ENCODE results near the gene LNPEP.

Gene LNPEP

DNA sequence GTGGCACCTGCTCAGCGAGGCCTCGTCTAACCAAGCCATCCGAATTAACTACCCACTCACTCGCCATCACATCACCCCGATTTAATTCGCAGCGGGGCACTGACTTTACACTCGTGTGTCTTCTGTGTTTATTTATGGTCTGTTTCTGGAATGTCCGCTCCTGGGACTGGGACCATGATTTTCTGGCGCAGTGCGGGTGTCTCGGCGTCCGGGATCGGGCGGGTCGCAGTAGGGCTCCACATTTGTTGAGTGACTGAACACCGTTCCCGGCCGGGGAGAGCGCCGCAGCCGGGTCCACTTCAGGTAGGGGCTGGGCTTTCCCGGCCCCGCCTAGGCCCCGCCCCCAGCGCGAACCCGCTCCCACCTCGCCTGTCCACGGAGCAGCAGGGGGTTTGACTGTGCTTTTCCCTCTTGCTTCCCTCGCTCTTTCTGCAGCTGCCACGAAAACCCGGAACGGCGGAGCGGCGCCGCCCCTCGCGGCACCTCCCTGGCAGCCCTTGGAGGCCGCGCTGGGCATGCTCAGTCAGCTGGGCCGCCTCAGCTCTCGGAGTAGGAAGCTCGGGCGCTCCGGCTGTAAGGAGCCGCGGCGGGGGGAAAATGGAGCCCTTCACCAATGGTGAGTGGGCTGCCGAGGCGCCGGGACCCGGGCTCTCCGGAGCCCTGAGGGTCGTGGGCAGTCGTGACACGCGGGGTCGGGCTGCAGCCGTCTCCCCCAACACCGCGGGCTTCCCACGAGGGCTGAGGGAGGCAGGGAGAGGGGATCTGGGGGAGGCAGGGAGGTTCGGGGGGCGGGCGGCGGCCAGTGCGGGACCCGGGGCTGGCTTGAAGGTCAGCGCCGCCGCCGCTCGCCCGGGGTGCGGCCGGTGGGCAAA, at the start of gene LNPEP:
TSS of gene LNPEP (plus strand) at position 522 of the 872 bp plus-strand sequence. CDS start at position 598, 76 bp downstream.
- peak; percentile 88 for DNase-seq (ENCODE audit: low read depth, low spot score)

DNA sequence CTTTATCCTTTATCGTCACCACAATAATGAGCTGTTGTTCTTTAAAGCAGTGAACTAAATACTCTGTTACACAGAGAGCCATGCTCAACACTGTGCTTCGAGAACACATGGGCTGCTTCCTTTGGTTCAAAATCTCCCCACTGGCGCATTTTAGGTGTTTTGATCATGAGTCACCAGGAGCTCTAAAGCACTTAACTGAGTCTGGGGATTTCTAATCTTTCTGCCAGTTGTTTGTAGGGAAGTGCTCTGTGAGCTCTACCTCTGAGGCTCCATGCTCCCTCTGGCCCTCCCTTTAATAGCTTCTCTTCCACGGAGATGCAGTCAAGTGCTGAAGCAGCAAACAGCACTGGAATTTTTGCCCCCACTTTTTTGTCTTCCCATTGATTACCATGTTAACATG, 42.5 kb upstream of the LNPEP start:
- no peak for DNase-seq (ENCODE audit: low read depth, low spot score)

DNA sequence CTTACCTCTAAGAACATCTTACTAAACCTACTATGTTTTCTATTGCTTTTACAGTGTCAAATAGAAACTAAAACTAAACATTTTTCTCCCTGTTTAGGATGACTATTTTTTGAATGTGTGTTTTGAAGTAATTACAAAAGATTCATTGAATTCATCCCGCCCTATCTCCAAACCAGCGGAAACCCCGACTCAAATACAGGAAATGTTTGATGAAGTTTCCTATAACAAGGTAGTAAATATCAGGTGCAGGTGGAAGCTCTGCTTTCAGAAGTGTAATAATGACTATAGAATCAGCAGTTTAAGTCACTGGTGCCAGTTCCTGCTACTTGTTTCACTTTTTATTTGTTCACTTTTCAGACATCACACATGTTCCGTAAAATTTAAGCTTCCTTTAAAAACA, 39.6 kb upstream of the LNPEP start:
- no peak for DNase-seq (ENCODE audit: low read depth, low spot score)

DNA sequence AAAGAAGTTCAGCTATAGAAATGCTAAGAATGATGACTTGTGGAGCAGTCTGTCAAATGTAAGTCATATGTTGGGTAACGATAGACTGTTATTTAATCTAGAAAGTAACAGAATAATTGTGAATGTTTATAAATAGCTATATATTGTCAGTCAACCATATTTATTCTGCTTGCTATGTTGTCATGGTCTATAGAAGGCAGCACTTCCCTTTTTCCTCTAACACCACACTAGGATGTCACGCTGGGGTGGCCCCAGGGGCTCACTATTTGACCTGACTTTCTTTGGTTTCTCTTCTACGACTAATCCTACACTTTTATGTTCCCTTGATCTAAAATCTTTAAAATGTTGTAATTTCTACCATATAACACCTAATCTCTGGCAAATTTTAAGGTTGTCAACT, 39.1 kb upstream of the LNPEP start:
- DNase-seq (ENCODE audit: low read depth, low spot score), result no peak

DNA sequence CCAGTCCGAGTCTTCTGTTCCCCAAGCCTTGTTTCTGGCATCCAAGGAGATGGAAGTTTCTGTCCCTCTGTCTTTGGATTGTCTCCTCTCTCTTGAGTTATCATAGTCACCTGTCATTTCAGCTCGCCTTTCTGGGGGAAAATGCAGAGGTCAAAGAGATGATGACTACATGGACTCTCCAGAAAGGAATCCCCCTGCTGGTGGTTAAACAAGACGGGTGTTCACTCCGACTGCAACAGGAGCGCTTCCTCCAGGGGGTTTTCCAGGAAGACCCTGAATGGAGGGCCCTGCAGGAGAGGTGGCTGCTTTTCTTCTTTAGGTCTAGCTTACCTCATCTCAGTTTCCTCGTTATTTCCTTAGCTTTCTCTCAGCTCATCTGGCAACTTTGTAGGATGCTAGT, 34.5 kb upstream of the LNPEP start:
- DNase-seq (ENCODE audit: low read depth, low spot score), result no peak

DNA sequence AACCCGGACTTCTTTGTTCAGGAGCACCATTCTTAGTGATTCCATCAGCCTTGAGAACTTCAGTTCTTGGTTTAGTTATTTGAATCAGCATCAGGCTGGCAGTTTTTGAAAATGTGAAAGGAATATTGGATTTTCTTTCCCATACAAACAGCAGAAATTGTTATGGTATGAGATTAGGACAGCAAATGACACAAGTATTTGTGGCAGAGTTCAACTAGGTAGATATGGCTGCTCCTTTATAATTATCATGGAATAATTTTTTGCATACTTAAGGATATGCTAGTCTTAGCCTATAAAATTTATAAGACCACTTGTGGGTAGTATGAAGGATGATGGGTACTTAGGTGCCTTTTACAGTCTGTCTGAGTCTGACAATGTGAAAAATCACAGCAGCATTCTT, 34.0 kb upstream of the LNPEP start:
- no peak for DNase-seq (ENCODE audit: low read depth, low spot score)

DNA sequence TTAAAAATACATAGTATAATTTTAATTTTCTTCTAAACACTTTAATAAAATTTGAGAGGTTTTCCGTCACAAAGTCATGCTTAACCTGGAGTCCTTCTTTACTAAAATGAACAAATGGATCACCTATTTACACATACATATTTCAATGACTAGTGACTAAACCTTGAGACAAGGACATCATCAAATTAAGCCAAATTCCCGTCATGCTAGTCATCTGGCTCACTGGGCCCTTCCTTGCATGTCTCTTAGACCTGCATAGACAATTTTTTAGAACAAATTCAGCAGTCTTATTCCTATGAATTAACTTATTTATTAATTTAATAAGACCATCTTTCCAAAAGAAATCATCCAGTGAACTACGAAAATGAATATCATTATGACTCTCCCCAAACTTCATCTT, 33.0 kb upstream of the LNPEP start:
- no peak for DNase-seq (ENCODE audit: low read depth, low spot score)

DNA sequence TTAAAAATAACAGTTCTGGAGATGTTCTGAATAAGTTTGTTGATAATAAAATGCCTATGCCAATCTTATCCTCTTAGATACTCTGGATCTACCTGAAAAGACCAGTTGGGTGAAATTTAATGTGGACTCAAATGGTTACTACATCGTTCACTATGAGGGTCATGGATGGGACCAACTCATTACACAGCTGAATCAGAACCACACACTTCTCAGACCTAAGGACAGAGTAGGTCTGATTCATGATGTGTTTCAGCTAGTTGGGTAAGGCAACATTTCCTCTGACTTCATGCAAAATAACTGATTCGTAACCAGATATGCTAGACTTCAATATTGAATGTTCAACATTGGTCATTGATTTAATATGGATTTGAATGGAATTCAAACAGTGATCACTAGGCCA, 32.6 kb upstream of the LNPEP start:
- DNase-seq (ENCODE audit: low read depth, low spot score), result no peak

DNA sequence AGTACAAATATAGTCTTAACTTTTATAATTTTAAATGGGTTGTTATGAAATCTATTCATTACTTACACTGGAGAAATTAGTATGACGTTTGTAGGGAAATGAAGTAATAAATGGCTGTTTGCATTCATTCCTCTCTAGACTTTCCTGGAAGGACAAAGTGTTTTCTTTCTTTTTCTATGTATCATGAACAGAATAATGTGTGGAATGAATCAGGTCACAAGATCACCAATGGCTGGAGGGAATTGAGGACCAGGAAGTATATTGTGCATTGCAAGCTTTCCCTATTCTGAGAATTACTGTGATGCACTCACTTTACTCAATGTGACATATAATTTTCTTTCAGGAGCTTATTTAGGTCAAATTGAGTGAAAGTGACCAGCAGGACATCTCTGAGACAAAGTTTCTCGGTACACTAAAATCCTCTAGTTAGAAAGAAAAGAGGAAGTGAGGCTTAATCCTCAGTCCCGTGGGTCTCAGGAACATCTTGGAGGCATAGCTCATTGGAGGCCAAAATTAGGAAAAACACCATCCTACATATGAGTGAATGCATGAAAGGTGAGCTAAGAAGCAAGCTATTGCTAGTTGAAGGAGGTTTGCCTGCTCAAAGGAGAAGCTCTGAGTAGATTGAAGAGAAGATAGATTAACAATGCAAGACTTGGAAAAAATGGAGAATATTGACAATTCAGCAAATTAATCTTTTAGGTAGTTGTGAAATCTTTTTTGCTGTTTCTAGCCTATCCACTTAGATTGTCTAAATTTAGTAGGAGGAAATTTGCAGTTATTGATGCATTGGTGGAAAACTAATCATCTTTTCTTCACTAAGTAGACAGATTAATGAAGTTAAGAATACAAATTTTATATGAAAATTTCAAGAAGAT, 31.6 kb upstream of the LNPEP start:
- DNase-seq (ENCODE audit: low read depth, low spot score), result no peak

DNA sequence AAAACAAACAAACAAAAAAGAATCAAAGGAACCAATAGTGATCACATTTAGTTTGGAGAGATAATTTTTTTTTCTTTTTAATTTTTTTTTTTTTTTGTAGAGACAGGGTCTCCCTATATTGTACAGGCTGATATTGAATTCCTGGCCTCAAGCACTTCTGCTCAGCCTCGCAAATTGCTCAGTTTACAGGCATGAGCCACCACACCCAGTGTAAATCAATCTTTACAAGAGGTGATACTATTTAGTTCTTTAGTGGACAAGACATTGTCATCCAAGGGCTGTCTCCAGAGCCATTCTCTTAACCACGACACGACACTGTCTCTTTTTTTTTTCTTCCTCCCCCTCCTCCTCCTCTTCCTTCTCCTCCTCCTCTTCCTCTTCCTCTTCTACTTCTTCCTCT, 30.0 kb upstream of the LNPEP start:
- no peak for DNase-seq (ENCODE audit: low read depth, low spot score)

DNA sequence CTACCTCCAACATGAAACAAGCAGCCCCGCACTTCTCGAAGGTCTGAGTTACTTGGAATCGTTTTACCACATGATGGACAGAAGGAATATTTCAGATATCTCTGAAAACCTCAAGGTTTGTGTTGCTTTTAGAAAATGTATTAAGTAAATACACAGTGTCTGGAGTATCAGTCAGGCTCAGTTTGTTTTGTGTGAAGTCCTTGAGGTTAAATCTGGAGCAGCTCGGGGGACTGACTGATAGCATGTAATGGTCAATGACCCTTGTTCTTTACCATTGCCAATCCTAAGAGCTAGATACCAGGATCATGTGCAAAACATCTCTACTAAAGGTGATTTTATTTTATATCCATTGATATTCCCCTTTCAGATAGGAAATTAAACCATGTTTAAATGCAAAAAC, 26.9 kb upstream of the LNPEP start:
- no peak for DNase-seq (ENCODE audit: low read depth, low spot score)

DNA sequence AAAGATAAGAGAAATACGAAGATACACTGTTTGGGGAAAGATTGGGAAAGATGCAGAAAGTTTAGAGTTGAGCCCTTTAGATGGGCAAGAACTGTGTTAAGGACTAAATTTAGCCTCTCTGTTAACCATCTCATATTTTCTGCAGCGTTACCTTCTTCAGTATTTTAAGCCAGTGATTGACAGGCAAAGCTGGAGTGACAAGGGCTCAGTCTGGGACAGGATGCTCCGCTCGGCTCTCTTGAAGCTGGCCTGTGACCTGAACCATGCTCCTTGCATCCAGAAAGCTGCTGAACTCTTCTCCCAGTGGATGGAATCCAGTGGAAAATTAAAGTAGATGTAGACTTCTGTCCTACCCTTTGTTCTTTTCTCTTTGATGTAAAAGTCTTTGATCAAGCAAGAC, 26.4 kb upstream of the LNPEP start:
- no peak for DNase-seq (ENCODE audit: low read depth, low spot score)

DNA sequence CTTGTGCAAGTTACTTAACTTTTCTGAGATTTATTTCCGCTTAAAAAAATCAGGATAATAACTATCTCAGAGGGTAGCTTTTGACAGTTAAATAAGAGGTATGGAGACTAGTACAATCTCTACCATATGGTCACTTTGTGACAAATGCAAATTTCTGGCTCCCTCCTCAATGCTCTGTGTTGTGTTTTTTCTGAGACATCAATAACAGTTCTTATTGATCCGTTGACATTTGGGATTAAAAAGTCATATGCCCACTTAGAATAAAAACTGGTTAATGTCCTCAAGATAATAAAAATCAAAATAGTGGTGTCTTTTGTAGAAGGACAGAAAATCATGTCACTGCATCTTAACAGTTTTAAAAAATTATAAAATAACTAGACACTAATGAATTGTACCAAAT, 24.7 kb upstream of the LNPEP start:
- DNase-seq (ENCODE audit: low read depth, low spot score), result no peak

DNA sequence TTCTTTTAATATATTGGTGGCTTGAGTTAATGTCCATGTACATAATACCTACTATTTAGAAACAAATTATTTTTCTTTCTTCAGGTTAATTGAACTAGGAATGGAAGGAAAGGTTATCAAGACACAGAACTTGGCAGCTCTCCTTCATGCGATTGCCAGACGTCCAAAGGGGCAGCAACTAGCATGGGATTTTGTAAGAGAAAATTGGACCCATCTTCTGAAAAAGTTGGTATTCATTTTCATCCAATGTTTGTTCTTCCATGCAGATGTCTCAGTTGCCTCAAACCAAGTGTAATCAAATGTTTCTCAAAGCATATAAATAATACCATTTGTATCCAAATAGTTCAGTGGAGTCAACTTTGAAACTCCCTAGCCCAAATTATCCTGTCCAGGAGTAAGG, 22.6 kb upstream of the LNPEP start:
- no peak for DNase-seq (ENCODE audit: low read depth, low spot score)

DNA sequence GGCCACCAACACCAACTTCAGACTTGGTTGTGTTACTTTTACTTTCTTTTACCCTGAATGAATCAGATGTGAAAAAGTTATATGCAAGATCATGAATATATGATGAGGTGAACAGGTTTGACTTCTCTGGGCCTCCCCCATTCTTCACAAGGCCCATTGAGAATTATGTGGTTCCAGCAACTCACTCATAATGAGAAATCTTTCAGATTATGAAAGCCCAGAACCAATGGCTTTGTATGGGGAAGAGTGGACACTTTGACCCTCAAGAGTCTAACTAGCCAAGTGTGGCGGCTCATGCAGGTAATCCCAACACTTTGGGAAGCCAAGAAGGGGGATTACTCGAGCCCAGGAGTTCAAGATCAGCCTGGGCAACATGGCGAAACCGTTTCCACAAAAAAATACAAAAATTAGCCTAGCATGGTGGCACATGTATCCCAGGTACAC, 16.1 kb upstream of the LNPEP start:
- no peak for DNase-seq (ENCODE audit: low read depth, low spot score)

DNA sequence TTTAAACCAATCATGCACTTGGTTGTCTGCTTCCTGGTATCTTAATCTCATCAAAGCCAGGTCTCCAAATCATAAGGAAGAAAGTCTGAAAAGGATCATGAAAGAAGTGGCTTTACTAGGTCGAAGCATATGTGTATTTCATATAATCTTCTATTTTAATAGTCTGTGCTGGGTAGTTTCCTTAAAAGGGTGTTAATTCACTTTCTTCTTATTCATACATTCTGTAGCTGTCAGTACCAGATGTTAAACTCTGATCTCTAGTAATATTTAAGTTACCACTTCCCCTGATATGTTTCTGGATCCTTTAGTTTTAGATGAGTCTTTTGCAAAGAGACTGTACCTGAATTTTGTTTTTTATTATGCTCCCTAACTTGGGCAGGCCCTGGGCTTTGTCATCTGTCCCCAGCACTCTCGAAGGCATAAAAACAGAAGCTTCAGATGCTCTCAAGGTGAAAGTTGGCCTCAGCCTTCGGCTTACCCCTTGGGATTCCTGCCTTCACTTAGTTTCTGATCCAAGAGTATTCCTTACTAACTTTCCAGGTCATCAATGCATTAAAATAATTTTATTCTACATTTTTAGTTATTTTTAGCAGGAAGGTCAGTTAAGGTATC, 15.0 kb upstream of the LNPEP start:
- DNase-seq (ENCODE audit: low read depth, low spot score), result no peak

DNA sequence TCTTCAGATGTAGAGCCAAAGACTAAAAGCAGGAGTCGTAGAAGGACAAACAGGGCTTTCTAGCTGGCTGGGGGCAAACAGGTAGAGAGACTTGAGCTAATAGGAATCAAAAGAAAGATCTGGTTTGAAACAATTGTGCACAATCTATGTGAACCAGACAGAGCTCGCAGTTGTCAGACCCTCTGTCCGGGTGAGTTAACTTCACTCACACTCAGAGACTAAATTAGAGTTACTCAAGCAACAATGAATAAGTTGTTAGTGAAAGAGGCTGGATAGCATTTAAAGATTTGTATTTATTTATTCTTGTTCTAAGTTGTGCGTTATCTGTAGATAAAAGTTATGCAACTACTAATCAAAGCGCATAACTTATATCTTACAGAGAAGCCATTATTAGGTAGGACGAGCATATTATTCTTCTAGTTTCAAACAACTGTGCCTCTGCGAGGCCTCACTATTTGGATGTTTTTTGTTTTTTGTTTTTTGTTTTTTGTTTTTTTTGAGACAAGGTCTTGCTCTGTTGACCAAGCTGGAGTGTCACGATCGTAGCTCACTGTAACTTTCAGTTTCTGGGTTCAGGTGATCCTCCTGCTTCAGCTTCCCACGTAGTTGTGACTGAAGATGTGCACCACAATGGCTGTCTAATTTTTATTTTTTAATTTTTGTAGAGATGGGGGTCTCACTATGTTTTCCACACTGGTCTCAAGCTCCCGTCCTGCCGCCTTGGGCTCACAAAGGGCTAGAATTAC, 13.2 kb upstream of the LNPEP start:
- no peak for DNase-seq (ENCODE audit: low read depth, low spot score)

DNA sequence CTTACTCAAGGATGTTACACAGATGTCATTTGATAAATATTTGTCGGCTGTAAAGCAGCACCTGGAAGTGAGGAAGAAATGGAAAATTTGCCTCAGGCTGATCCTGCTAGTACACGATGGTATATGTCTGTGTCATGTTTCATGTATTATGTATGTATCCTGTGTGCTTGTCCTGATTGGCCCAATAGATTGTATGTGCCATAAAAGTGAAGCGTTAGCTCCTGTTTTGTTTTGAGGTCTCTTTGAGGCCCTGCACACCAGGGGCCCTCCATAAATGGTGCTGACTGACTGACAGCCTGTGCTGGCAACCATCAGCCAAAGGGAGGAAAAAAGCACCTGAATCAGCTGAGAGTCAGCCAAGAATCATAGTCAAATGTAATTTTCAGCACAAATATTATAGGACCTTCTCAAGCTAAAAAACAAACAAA, 11.8 kb upstream of the LNPEP start:
- DNase-seq (ENCODE audit: low read depth, low spot score), result no peak

DNA sequence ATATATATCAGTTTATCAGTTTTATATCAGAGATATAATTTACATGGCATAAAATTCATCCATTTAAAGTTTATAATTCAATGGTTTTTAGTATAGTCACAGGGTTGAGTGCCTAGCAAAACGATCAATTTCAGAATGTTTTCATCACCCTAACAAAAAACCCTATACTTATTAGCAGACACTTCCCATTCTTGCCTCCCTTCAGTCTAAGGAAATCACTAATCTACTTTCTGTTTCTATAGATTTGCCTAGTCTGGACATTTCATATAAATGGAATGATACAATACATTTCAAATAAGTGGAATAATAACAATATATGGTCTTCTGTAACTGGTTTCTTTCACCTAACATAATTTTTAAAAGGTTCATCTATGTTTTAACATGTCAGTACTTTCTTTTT, 9.6 kb upstream of the LNPEP start:
- no peak for DNase-seq (ENCODE audit: low read depth, low spot score)

DNA sequence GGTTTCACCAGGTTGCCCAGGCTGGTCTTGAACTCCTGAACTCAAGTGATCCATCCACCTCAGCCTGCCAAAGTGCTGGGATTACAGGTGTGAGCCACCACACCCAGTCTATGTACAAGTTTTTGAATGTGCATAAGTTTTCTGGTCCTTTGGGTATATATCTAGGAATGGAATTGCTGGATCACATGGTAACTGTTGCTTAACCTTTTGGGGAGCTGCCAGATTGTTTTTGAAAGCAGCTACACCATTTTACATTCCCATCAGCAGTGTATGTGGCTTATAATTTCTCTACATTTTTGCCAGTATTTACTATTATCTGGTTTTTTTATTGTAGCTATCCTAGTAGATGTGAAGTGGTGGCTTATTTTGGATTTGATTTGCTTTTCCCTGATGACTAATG, 8.9 kb upstream of the LNPEP start:
- no peak for DNase-seq (ENCODE audit: low read depth, low spot score)

DNA sequence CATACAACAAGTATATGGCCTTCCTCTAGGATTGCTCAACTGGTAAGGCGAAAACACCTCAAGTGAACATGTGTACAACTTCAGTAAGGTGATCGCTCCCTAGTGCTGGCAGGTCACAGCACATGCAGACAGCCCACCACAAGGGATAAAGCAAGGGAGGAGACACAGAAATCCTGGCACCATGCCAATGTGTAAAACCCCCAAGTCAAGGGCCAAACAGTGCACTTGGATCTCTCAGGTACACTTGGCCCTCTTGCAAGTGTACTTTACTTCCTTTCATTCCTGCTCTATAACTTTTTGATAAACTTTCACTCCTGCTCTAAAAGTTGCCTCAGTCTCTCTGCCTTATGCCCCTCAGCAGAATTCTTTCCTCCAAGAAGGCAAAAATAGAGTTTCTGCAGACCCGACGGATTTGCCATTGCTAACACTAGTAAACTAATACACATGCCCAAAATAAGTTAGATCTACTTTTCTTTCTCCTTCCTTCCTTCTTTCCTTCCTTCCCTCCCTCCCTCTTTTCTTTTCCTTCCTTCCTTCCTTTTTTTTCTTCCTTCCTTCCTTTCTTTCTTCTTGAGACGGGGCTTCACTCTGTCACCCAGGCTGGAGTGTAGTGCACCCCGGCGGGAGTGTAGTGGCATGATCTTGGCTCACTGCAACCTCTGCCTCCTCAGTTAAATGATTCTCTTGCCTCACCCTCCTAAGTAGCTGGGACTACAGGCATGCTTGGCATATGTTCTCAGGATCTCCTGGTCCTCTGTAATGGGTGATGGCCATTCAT, 6.8 kb upstream of the LNPEP start:
- no peak for DNase-seq (ENCODE audit: low read depth, low spot score)

All from iPS DF 19.7 (cell line).